Sigmoid colon (tissue), 3 donors: ENCODE measurements around the gene MYO7B.

ENCODE experiments used
- POLR2A ChIP-seq, 2 donors: fragments of 450-650 bp; IDR thresholded peaks; one replicate each; pipeline ENCODE4 v1.6.1; 2016; ENCODE audit warnings: antibody characterized with exemption in 2 of 2, mild to moderate bottlenecking in 2 of 2, moderate library complexity in 2 of 2
- TF ChIP-seq, protein P1 (sequence below), 4 experiments: fragments of 450-650 bp in 3 of 4; fragments of 200-600 bp in 1 of 4; IDR thresholded peaks; one replicate each; pipeline ENCODE4 v1.5.1; 2016 to 2019; ENCODE audit warnings: antibody characterized with exemption in 4 of 4, mild to moderate bottlenecking in 3 of 4, moderate library complexity in 2 of 4

DNA sequence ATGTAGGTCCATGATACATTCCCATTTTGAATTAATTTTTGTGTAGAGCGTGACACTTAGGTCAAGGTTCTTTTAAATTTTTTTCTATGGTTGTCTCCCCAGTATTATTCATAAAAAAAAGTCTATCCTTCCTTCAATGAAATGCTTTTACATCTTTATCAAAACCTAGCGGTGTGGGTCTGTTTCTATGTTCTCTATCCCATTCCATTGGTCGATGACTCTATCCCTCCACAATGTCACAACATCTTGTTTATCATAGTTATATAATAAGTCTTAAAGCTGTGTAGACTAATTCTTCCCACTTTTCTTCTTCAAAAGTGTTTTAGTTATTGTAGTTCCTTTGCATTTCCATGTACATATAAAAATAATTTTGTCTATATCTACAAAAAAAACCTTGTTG is 63.2 kb downstream of the MYO7B start:
- TF ChIP-seq, protein P1, sequence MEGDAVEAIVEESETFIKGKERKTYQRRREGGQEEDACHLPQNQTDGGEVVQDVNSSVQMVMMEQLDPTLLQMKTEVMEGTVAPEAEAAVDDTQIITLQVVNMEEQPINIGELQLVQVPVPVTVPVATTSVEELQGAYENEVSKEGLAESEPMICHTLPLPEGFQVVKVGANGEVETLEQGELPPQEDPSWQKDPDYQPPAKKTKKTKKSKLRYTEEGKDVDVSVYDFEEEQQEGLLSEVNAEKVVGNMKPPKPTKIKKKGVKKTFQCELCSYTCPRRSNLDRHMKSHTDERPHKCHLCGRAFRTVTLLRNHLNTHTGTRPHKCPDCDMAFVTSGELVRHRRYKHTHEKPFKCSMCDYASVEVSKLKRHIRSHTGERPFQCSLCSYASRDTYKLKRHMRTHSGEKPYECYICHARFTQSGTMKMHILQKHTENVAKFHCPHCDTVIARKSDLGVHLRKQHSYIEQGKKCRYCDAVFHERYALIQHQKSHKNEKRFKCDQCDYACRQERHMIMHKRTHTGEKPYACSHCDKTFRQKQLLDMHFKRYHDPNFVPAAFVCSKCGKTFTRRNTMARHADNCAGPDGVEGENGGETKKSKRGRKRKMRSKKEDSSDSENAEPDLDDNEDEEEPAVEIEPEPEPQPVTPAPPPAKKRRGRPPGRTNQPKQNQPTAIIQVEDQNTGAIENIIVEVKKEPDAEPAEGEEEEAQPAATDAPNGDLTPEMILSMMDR (IDR thresholded peaks at IDR 0.05) = no peak
- TF ChIP-seq POLR2A (IDR thresholded peaks at IDR 0.05) = no peak
